CD14-positive monocyte (primary cell): ENCODE measurements around the gene WDR64. TPM values are rescaled to one million over a fixed set of nuclear protein-coding genes. Genes with fewer than 3 reads are reported as not detected.

Experiments used
- DNase-seq, 3 donors: peaks; one replicate each; pipeline ENCODE4 v3.0.0-alpha.2; 2011 to 2022
- H2AFZ ChIP-seq: 2 replicates; pipeline ENCODE4 v1.6.0; 2012; ENCODE audit warnings: mild to moderate bottlenecking, low read depth, low read length, inconsistent platforms; ENCODE audit not compliant: insufficient read depth, poor library complexity, severe bottlenecking
- H3K27ac ChIP-seq, 2 donors: 1 replicate in 1 of 2; 2 replicates in 1 of 2; pipeline ENCODE4 v1.5.1; 2012 to 2013; ENCODE audit warnings: low read length in 2 of 2, control low read depth in 1 of 2, inconsistent platforms in 1 of 2, low read depth in 1 of 2, mild to moderate bottlenecking in 1 of 2
- H3K27me3 ChIP-seq, 2 donors: one replicate each; pipeline versions ENCODE4 v1.6.0 to v1.6.1; 2011 to 2013; ENCODE audit warnings: low read length in 2 of 2; ENCODE audit not compliant: control insufficient read depth in 2 of 2, insufficient read depth in 2 of 2
- H3K36me3 ChIP-seq, 2 donors: replicated peaks in 1 of 2; 1 replicate in 1 of 2; 2 replicates in 1 of 2; pipeline versions ENCODE4 v1.5.1 to v1.6.1; 2012 to 2013; ENCODE audit warnings: low read length in 2 of 2, control low read depth in 1 of 2, inconsistent platforms in 1 of 2, mild to moderate bottlenecking in 1 of 2; ENCODE audit not compliant: insufficient read depth in 2 of 2, control insufficient read depth in 1 of 2
- H3K4me1 ChIP-seq, 2 donors: 1 replicate in 1 of 2; 2 replicates in 1 of 2; pipeline versions ENCODE4 v1.5.1 to v1.6.1; 2012 to 2013; ENCODE audit warnings: low read length in 2 of 2, control low read depth in 1 of 2, inconsistent platforms in 1 of 2, mild to moderate bottlenecking in 1 of 2, moderate library complexity in 1 of 2; ENCODE audit not compliant: insufficient read depth in 2 of 2, control insufficient read depth in 1 of 2
- H3K4me2 ChIP-seq: replicated peaks from 2 replicates; pipeline ENCODE3; 2012; ENCODE audit warnings: low read length, moderate library complexity, mild to moderate bottlenecking; ENCODE audit not compliant: poor library complexity, severe bottlenecking; ENCODE audit errors: extremely low read depth
- H3K4me3 ChIP-seq, 3 experiments: fragments of 200-600 bp in 1 of 3; sonication (generic) in 1 of 3; replicated peaks in 1 of 3; 1 replicate in 2 of 3; 2 replicates in 1 of 3; pipeline ENCODE4 v1.5.1; 2011 to 2013; ENCODE audit warnings: low read length in 3 of 3, mild to moderate bottlenecking in 3 of 3, control low read depth in 2 of 3, low read depth in 2 of 3, inconsistent platforms in 1 of 3, moderate library complexity in 1 of 3
- H3K79me2 ChIP-seq: 2 replicates; pipeline ENCODE4 v1.6.0; 2012; ENCODE audit warnings: mild to moderate bottlenecking, control low read depth, inconsistent platforms, low read length, moderate library complexity; ENCODE audit not compliant: insufficient read depth
- H3K9ac ChIP-seq: 2 replicates; pipeline ENCODE4 v1.6.0; 2017; ENCODE audit warnings: low read length, mild to moderate bottlenecking; ENCODE audit not compliant: insufficient read depth, poor library complexity, severe bottlenecking
- H3K9me3 ChIP-seq, 2 donors: replicated peaks in 1 of 2; 1 replicate in 1 of 2; 2 replicates in 1 of 2; pipeline versions ENCODE4 v1.5.1 to v1.6.1; 2012 to 2013; ENCODE audit warnings: low read length in 2 of 2, control low read depth in 1 of 2; ENCODE audit not compliant: control insufficient read depth in 1 of 2, insufficient read depth in 1 of 2
- H4K20me1 ChIP-seq: 2 replicates; pipeline ENCODE4 v1.6.0; 2012; ENCODE audit warnings: mild to moderate bottlenecking, low read length, control low read depth, moderate library complexity; ENCODE audit not compliant: insufficient read depth
- H3K27ac Mint-ChIP-seq, 7 donors: one replicate each; pipeline ENCODE4 v1.8.0; 2020; ENCODE audit warnings: mild to moderate bottlenecking in 7 of 7, mixed read lengths in 7 of 7, moderate library complexity in 6 of 7, inconsistent platforms in 2 of 7
- H3K27me3 Mint-ChIP-seq, 3 donors: one replicate each; pipeline ENCODE4 v1.8.0; 2021 to 2022; ENCODE audit warnings: low read depth in 3 of 3, mild to moderate bottlenecking in 3 of 3, mixed read lengths in 3 of 3, moderate library complexity in 3 of 3, inconsistent platforms in 1 of 3
- H3K36me3 Mint-ChIP-seq, 2 donors: one replicate each; pipeline ENCODE4 v1.8.0; 2020; ENCODE audit warnings: mixed read lengths in 2 of 2, inconsistent platforms in 1 of 2, mild to moderate bottlenecking in 1 of 2
- H3K4me1 Mint-ChIP-seq: one replicate; pipeline ENCODE4 v1.8.0; 2020; ENCODE audit warnings: mild to moderate bottlenecking, mixed read lengths
- H3K4me3 Mint-ChIP-seq, 2 donors: one replicate each; pipeline ENCODE4 v1.8.0; 2020; ENCODE audit warnings: mild to moderate bottlenecking in 2 of 2, mixed read lengths in 2 of 2, moderate library complexity in 1 of 2
- H3K9me3 Mint-ChIP-seq, 7 donors: one replicate each; pipeline ENCODE4 v1.8.0; 2020 to 2022; ENCODE audit warnings: mixed read lengths in 7 of 7, mild to moderate bottlenecking in 6 of 7, moderate library complexity in 6 of 7, inconsistent platforms in 2 of 7
- WGBS: methylation state at CpG from one replicate; pipeline ENCODE4 v1.1.5; 2013; ENCODE audit warnings: missing lambda C conversion rate; ENCODE audit not compliant: insufficient coverage; 5-methylcytosine and 5-hydroxymethylcytosine counted together
- intact Hi-C, 2 donors: fragments of 100-400 bp; cut with micrococcal nuclease; formaldehyde crosslinking; loops; one replicate each; pipeline versions ENCODE4 v1.15.0 to v1.15.1; 2023
- polyA plus RNA-seq, 3 donors: library from polyadenylated mRNA; depleted of rRNA in 1 of 3; unstranded in 2 of 3; stranded (reverse) in 1 of 3; fragments of 300-500 nt in 2 of 3; fragments of >200 nt in 1 of 3; fragmentation: Illumina TruSeq in 2 of 3; gene quantifications; 1 replicate in 2 of 3; 2 replicates in 1 of 3; pipeline ENCODE4 v1.2.3, GENCODE V29; 2012 to 2021
- TF ChIP-seq, protein P1 (sequence below): fragments of 200-600 bp; IDR thresholded peaks from one replicate; pipeline ENCODE4 v1.8.0; 2022; ENCODE audit warnings: antibody characterized with exemption, mild to moderate bottlenecking

The WDR64 gene
- polyA plus RNA-seq, 3 donors = not detected

GRCh38 chr1:241749945-241750695 is 98.0 kb downstream of the WDR64 start:
- intact Hi-C loops = no loop called here
- no peak overlapping the region for H3K4me2 ChIP-seq
- no peaks in the 10 kb centered on the region for H3K4me1 ChIP-seq
- TF ChIP-seq, protein P1, sequence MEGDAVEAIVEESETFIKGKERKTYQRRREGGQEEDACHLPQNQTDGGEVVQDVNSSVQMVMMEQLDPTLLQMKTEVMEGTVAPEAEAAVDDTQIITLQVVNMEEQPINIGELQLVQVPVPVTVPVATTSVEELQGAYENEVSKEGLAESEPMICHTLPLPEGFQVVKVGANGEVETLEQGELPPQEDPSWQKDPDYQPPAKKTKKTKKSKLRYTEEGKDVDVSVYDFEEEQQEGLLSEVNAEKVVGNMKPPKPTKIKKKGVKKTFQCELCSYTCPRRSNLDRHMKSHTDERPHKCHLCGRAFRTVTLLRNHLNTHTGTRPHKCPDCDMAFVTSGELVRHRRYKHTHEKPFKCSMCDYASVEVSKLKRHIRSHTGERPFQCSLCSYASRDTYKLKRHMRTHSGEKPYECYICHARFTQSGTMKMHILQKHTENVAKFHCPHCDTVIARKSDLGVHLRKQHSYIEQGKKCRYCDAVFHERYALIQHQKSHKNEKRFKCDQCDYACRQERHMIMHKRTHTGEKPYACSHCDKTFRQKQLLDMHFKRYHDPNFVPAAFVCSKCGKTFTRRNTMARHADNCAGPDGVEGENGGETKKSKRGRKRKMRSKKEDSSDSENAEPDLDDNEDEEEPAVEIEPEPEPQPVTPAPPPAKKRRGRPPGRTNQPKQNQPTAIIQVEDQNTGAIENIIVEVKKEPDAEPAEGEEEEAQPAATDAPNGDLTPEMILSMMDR = no peak
- no peak for DNase-seq
- peaks cover 0 to 2% (median 2%) of the 10 kb centered on the region in 7 donors for H3K9me3 Mint-ChIP-seq
- no peaks in the 10 kb centered on the region for H4K20me1 ChIP-seq
- H3K36me3 Mint-ChIP-seq = no peaks in the 10 kb centered on the region
- H3K27ac Mint-ChIP-seq = no peak overlapping the region
- H3K4me3 Mint-ChIP-seq = no peak overlapping the region
- H3K9ac ChIP-seq = no peak overlapping the region
- WGBS = no CpG with 5 or more reads among the region's 6 CpGs
- H3K4me3 ChIP-seq = no peak overlapping the region
- no peaks in the 10 kb centered on the region for H3K79me2 ChIP-seq
- peaks cover 4 to 7% (median 6%) of the 10 kb centered on the region in 3 donors for H3K27me3 Mint-ChIP-seq
- no peaks in the 10 kb centered on the region for H3K9me3 ChIP-seq
- H3K27me3 ChIP-seq = no peaks in the 10 kb centered on the region
- H3K36me3 ChIP-seq = no peaks in the 10 kb centered on the region
- peaks cover 1% of the 10 kb centered on the region for H3K4me1 Mint-ChIP-seq
- no peak overlapping the region for H3K27ac ChIP-seq
- no peak overlapping the region for H2AFZ ChIP-seq

DNA sequence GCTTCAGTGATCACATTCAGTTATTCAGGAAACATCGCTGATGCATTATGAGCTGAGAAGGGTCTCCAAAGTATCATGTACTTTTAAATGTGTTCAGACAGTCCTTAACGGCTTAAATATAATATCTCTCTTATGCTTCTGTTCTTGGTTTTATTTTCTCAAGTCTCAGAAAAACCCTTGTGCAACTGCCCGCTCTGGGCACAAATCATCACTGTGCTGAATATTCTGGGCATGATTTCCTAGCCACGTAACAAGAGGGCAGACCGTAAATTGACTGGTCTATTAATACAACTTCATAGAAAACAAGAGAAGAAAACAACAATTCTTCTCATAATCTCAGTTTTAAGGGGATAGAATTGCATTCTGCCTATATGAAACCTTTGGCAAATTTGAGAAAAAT is 99.4 kb downstream of the WDR64 start:
- no peak overlapping the region for H3K27ac Mint-ChIP-seq
- WGBS = 95% methylated on average over 3 of the region's 5 CpGs
- H3K9me3 Mint-ChIP-seq = peaks cover 0 to 4% (median 2%) of the 10 kb centered on the region in 7 donors
- DNase-seq = no peak
- H3K9ac ChIP-seq = no peak overlapping the region
- H2AFZ ChIP-seq = no peak overlapping the region
- peaks cover 6 to 7% (median 6%) of the 10 kb centered on the region in 3 donors for H3K27me3 Mint-ChIP-seq
- H3K4me3 ChIP-seq = no peak overlapping the region
- no peaks in the 10 kb centered on the region for H4K20me1 ChIP-seq
- no peak overlapping the region for H3K4me2 ChIP-seq
- H3K4me1 ChIP-seq = no peaks in the 10 kb centered on the region
- no peak overlapping the region for H3K4me3 Mint-ChIP-seq
- H3K36me3 ChIP-seq = no peaks in the 10 kb centered on the region
- H3K79me2 ChIP-seq = no peaks in the 10 kb centered on the region
- H3K27ac ChIP-seq = no peak overlapping the region
- H3K9me3 ChIP-seq = no peaks in the 10 kb centered on the region
- TF ChIP-seq, protein P1 = no peak
- H3K27me3 ChIP-seq = no peaks in the 10 kb centered on the region
- intact Hi-C loops = no loop called here
- no peaks in the 10 kb centered on the region for H3K36me3 Mint-ChIP-seq
- H3K4me1 Mint-ChIP-seq = peaks cover 2% of the 10 kb centered on the region
